Hepatocyte (in vitro differentiated cells): Measurements from ENCODE around the gene USH2A.

Source experiments
- EZH2 ChIP-seq: fragments of 200-600 bp; sonication (generic); IDR thresholded peaks from 2 replicates; pipeline ENCODE4 v1.6.1; 2016; ENCODE audit warnings: antibody characterized with exemption, mild to moderate bottlenecking, borderline replicate concordance
- EZH2phosphoT487 ChIP-seq: fragments of 200-600 bp; sonication (generic); IDR thresholded peaks from one replicate; pipeline ENCODE4 v1.6.1; 2018; ENCODE audit warnings: antibody characterized with exemption, mild to moderate bottlenecking, low read depth, moderate library complexity; ENCODE audit not compliant: unreplicated experiment, severe bottlenecking
- TF ChIP-seq, protein P1 (sequence below): fragments of 200-600 bp; sonication (generic); IDR thresholded peaks from 2 replicates; pipeline ENCODE4 v1.5.1; 2016; ENCODE audit warnings: antibody characterized with exemption, mild to moderate bottlenecking; ENCODE audit not compliant: poor library complexity

GRCh38 chr1:215878843-215879242 lies 544.4 kb downstream of the USH2A start:
- TF ChIP-seq EZH2phosphoT487 (no peak), EZH2 (no peak)
- TF ChIP-seq, protein P1, sequence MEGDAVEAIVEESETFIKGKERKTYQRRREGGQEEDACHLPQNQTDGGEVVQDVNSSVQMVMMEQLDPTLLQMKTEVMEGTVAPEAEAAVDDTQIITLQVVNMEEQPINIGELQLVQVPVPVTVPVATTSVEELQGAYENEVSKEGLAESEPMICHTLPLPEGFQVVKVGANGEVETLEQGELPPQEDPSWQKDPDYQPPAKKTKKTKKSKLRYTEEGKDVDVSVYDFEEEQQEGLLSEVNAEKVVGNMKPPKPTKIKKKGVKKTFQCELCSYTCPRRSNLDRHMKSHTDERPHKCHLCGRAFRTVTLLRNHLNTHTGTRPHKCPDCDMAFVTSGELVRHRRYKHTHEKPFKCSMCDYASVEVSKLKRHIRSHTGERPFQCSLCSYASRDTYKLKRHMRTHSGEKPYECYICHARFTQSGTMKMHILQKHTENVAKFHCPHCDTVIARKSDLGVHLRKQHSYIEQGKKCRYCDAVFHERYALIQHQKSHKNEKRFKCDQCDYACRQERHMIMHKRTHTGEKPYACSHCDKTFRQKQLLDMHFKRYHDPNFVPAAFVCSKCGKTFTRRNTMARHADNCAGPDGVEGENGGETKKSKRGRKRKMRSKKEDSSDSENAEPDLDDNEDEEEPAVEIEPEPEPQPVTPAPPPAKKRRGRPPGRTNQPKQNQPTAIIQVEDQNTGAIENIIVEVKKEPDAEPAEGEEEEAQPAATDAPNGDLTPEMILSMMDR: no peak
